Heart right ventricle (tissue), 16 donors: ENCODE results near the gene COLGALT1. TPM values are rescaled to one million over a fixed set of nuclear protein-coding genes. Genes with fewer than 3 reads are reported as not detected.
A peak's percentile ranks its signal among the peaks of the same experiment; 100 is the strongest.

Source experiments
- ATAC-seq, 8 donors: fragments of 200-7000 bp; cut with Tn5 transposase; one replicate each; pipeline ENCODE4 v1.9.1; 2020; ENCODE audit warnings: mild to moderate bottlenecking in 8 of 8, moderate library complexity in 8 of 8, moderate number of reproducible peaks in 1 of 8
- DNase-seq, 2 donors: peaks; one replicate each; pipeline ENCODE4 v3.0.0-alpha.2; 2020
- H3K27ac ChIP-seq, 10 donors: fragments of 200-600 bp; sonication (generic) in 2 of 10; one replicate each; pipeline versions ENCODE4 v1.5.0 to v1.8.0; 2020 to 2022; ENCODE audit warnings: mild to moderate bottlenecking in 3 of 10
- H3K27me3 ChIP-seq, 7 donors: fragments of 200-600 bp; one replicate each; pipeline ENCODE4 v1.8.0; 2021 to 2022; ENCODE audit warnings: mild to moderate bottlenecking in 2 of 7
- H3K36me3 ChIP-seq, 9 donors: fragments of 200-600 bp; sonication (generic) in 1 of 9; one replicate each; pipeline versions ENCODE4 v1.5.0 to v1.8.0; 2020 to 2022; ENCODE audit warnings: mild to moderate bottlenecking in 2 of 9
- H3K4me1 ChIP-seq, 9 donors: fragments of 200-600 bp; sonication (generic) in 1 of 9; one replicate each; pipeline versions ENCODE4 v1.5.0 to v1.8.0; 2020 to 2022; ENCODE audit warnings: mild to moderate bottlenecking in 4 of 9
- H3K4me3 ChIP-seq, 10 donors: fragments of 200-600 bp; sonication (generic) in 2 of 10; one replicate each; pipeline versions ENCODE4 v1.5.0 to v1.8.0; 2020 to 2022; ENCODE audit warnings: mild to moderate bottlenecking in 7 of 10, moderate library complexity in 2 of 10
- H3K9me3 ChIP-seq, 11 donors: fragments of 200-600 bp in 10 of 11; sonication (generic) in 2 of 11; one replicate each; pipeline versions ENCODE4 v1.5.0 to v1.8.0; 2013 to 2022; ENCODE audit warnings: mild to moderate bottlenecking in 2 of 11, control low read depth in 1 of 11, moderate library complexity in 1 of 11
- WGBS, 2 donors: extraction: QIAGEN DNeasy Blood & Tissue Kit; methylation state at CpG; one replicate each; pipeline ENCODE4 v1.1.7; 2013; ENCODE audit warnings: inconsistent platforms in 1 of 2; 5-methylcytosine and 5-hydroxymethylcytosine counted together
- intact Hi-C, 10 donors: fragments of 100-400 bp; cut with DNase I; formaldehyde crosslinking; loops; one replicate each; pipeline versions ENCODE4 v1.11.1 to v1.14.2; 2022
- polyA plus RNA-seq, 2 donors: library from polyadenylated mRNA; stranded (reverse); fragments of 200-250 nt; gene quantifications; one replicate each; pipeline ENCODE4 v1.2.3, GENCODE V29; 2013
- total RNA-seq, 10 donors: library from RNA; stranded (reverse); fragmentation: NEBNext Ultra II Directional in 3 of 10; extraction: Animal tissue kit (Norgen Biotek cat#: 25700) in 3 of 10; gene quantifications; one replicate each; pipeline versions ENCODE4 v1.2.1 to v1.2.4, GENCODE V29; 2021 to 2023
- TF ChIP-seq, protein P1 (sequence below), 9 donors: fragments of 200-600 bp; sonication (generic) in 2 of 9; IDR thresholded peaks; one replicate each; pipeline versions ENCODE4 v1.5.0 to v1.8.0; 2021 to 2022; ENCODE audit warnings: antibody characterized with exemption in 9 of 9, mild to moderate bottlenecking in 5 of 9, moderate library complexity in 1 of 9
- donor health status: Arrhythmogenic right ventricular cardiomyopathy.
- donor health status: ischemic (EF 13 %, LVEDD 7.1; RV severe dilation, severe dysfunction).
- donor health status: healthy with polysubstance abuse.
- donor health status: DM: no; HTN: yes; CAD: no.
- donor health status: DM: no; HTN: no; CAD: no.
- donor health status: ischemic (EF 25% LVEDD 6.9; RV normal size, moderate dysfunction).
- donor health status: ischemic (EF 25% LVEDD 5.7; RV mildly dilated, moderate dysfunction).
- donor health status: healthy.
- donor health status: DM: yes; HTN: yes; CAD: no.
- donor health status: Ischemic cardiomyopathy.
- donor health status: ischemic (EF 35%, LVEDD 5.7; RV mildly dilated, moderate dysfunction).
- donor health status: nonischemic (EF 11% LVEDD 7.7; RV severe dilation, severe dysfunction).
- donor health status: DM: yes; HTN: yes; CAD: no.
- donor health status: PGD.
- donor health status: ischemic (EF 29% LVEDD 5.4; RV normal size, mild dysfunction).
- donor health status: nonischemic (EF 23%, LVEDD 6.1; RV moderate dilation, normal function).

The COLGALT1 gene
- total and polyA plus RNA-seq, 12 donors = 19.7 to 73.8 (median 29.3) TPM

DNA sequence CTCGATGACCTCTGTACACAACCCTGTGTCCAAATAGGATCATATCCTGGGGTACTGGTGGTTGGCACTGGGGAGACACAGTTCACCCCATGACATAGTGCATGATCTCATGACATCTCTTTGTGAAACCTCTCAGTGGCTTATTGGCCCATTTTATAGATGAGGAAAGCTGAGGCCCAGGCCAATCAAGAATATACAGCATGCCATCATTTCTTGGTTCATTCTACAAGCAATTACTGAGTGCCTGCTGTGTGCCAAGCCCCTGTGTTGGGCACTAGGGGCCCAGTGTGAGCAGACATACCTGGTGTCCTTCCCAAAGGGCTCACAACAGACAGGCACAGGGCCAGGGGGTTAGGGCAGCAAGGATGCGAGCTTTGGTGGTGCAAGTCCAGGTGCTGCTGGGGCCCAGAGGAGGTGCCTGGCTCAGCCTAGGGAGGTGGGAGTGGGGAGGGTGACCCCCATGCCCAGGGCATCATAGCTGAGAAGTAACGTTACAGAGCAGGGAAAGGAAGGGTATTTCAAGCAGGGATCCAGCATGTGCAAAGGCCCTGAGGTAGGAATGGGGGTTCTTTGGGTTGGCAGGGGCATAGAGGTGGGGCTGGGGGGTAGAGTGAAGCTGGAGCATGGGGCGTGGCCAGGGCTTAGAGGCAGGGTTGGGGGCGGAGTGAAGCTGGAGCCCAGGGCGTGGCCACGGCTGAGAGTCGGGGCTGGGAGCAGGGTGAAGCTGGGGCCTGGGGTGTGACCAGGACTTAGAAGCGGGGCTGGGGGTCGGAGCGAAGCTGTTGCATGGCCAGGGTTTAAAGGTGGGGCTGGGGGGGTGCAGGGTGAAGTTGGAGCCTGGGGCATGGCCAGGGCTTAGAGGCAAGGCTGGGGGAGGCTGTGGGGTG lies 20.7 kb downstream of the COLGALT1 start:
- WGBS, 2 donors = 95 to 96% methylated on average over 11 of the region's 11 CpGs
- H3K4me3 ChIP-seq = no peak overlapping the region
- peaks cover 5 to 96% (median 50%) of the 10 kb centered on the region in 9 donors for H3K36me3 ChIP-seq
- intact Hi-C loops = loop anchor here in 3 of 10 donors (10.0 kb wide), 2 partner anchors 121 to 199 kb away; no protein-coding TSS in a partner anchor
- H3K9me3 ChIP-seq = no peaks in the 10 kb centered on the region
- TF ChIP-seq, protein P1, sequence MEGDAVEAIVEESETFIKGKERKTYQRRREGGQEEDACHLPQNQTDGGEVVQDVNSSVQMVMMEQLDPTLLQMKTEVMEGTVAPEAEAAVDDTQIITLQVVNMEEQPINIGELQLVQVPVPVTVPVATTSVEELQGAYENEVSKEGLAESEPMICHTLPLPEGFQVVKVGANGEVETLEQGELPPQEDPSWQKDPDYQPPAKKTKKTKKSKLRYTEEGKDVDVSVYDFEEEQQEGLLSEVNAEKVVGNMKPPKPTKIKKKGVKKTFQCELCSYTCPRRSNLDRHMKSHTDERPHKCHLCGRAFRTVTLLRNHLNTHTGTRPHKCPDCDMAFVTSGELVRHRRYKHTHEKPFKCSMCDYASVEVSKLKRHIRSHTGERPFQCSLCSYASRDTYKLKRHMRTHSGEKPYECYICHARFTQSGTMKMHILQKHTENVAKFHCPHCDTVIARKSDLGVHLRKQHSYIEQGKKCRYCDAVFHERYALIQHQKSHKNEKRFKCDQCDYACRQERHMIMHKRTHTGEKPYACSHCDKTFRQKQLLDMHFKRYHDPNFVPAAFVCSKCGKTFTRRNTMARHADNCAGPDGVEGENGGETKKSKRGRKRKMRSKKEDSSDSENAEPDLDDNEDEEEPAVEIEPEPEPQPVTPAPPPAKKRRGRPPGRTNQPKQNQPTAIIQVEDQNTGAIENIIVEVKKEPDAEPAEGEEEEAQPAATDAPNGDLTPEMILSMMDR (IDR thresholded peaks at IDR 0.05) = no peak
- ATAC-seq = no peak
- no peak overlapping the region for H3K27ac ChIP-seq
- H3K27me3 ChIP-seq = no peaks in the 10 kb centered on the region
- peaks cover 0 to 4% (median 0%) of the 10 kb centered on the region in 9 donors for H3K4me1 ChIP-seq
- DNase-seq = no peak

DNA sequence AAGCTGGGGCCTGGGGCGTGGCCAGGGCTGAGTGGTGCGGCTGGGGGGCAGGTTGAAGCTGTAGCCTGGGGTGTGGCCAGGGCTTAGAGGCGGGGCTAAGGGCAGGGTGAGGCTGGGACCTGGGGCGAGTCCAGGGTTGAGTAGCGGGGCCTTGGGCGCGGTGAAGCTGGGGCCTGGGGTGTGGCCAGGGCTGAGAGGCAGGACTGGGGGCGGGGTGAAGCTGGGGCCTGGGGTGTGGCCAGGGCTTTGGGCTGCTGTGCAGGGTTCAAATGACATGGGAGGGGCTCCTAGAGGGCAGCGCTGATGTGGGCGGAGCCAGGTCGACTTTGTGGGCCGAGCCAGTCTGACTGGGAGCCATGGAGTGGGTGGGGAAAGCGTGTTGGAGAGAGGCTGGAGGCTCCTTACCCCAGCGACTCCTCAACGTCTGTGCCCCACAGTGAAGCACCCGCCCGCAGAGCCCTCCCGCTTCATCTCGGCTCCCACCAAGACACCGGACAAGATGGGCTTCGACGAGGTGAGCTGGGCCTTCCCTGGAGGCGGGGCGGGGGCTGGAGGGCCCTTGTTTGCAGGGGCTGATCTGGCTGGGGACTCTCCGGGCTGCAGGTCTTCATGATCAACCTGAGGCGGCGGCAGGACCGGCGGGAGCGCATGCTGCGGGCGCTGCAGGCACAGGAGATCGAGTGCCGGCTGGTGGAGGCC lies 21.5 kb downstream of the COLGALT1 start:
- 82 to 83% methylated on average over 34 of the region's 34 CpGs for WGBS, 2 donors
- Histone ChIP-seq H3K36me3 (peaks cover 3 to 96% (median 50%) of the 10 kb centered on the region in 9 donors), H3K4me3 (no peak overlapping the region), H3K9me3 (no peaks in the 10 kb centered on the region), H3K4me1 (peaks cover 0 to 4% (median 0%) of the 10 kb centered on the region in 9 donors), H3K27me3 (no peaks in the 10 kb centered on the region), H3K27ac (no peak overlapping the region)
- no peak for ATAC-seq
- TF ChIP-seq, protein P1 (IDR thresholded peaks at IDR 0.05) = no peak
- peak in 1 of 2 donors; percentile 47 for DNase-seq
- intact Hi-C loops = loop anchor here in 3 of 10 donors (10.0 kb wide), 2 partner anchors 122 to 198 kb away; no protein-coding TSS in a partner anchor

DNA sequence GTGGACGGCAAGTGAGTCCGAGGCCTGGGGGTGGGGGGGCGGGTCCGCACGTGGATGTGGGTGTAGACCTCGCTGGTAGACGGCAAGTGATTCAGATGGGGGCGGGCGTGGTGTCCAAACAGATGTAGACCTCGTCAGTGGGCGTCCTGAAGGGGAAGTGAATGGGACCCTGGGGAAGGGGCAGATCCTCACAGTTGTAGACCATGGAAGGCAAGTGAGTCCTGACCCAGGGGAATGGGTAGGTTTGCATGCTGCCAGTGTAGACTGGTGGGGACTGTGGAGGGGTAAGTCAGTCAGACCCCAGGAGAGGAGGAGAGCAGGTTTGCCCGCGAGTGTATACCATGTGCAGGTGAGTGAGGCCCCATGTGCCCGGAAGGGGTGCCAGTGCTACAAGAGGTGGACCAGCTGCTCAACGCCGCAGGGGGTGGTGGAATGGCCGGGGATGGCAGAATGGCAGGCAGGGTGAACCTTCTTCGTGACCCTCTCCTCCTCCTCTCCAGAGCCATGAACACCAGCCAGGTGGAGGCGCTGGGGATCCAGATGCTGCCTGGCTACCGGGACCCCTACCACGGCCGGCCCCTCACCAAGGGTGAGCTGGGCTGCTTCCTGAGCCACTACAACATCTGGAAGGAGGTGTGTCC lies 22.1 kb downstream of the COLGALT1 start:
- WGBS, 2 donors = 86 to 87% methylated on average over 22 of the region's 22 CpGs
- Histone ChIP-seq H3K4me3 (no peak overlapping the region), H3K9me3 (no peaks in the 10 kb centered on the region)

More for the DNA sequence above, 22.1 kb downstream of the COLGALT1 start:
- H3K36me3 ChIP-seq = peaks cover 0 to 96% (median 46%) of the 10 kb centered on the region in 9 donors
- no peak for ATAC-seq
- intact Hi-C loops = loop anchor here in 3 of 10 donors (10.0 kb wide), 2 partner anchors 123 to 197 kb away; no protein-coding TSS in a partner anchor
- no peak for DNase-seq
- H3K4me1 ChIP-seq = peaks cover 0 to 4% (median 0%) of the 10 kb centered on the region in 9 donors
- TF ChIP-seq, protein P1 (IDR thresholded peaks at IDR 0.05) = no peak
- no peak overlapping the region for H3K27ac ChIP-seq
- H3K27me3 ChIP-seq = no peaks in the 10 kb centered on the region
